ENCODE results near the gene DNAJC25.
"Not testable (repeated sequence)": the region's sequence is repeated elsewhere in the genome, so short reads cannot be mapped to it uniquely, and the experiment has no call there.

DNAJC25 gene

DNA sequence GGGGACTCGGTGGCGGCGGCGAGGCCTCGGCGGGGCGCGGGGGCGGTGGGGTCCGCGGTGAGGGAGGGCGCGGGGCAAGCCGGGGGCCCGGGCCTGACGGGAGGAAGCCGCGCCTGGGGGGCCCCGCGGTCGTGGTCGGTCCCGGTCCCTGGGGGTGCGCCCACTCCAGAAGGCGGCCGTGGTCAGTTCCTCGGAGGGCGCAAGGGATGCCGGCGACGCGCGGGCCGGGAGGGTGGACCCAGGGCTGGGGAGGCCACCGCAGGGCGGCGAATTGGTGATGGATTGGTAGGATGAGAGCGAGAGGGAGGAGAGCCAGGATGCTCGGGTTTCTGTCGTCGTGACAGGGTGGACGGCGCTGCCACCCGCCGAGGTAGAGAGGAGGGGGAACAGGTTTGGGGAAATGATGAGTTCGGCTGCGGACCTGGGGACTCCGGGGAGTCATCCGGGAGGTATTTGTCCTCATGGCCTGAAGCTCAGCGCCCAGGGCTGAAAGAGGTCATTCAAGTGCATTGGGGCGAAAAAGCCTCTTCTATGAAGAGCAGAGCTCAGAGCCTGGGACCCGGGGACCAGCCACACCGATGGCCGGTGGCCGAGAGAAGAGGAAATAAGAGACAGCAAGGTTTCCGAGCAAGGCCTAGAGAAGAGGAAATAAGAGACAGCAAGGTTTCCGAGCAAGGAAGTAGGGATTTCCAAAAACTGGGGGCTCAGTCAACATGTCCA, 30.8 kb downstream of the DNAJC25 start:
- in situ Hi-C loops (cut with HindIII; ENCODE audit: low sequenced_read_pairs): no loop called here
- TF ChIP-seq, protein P1, sequence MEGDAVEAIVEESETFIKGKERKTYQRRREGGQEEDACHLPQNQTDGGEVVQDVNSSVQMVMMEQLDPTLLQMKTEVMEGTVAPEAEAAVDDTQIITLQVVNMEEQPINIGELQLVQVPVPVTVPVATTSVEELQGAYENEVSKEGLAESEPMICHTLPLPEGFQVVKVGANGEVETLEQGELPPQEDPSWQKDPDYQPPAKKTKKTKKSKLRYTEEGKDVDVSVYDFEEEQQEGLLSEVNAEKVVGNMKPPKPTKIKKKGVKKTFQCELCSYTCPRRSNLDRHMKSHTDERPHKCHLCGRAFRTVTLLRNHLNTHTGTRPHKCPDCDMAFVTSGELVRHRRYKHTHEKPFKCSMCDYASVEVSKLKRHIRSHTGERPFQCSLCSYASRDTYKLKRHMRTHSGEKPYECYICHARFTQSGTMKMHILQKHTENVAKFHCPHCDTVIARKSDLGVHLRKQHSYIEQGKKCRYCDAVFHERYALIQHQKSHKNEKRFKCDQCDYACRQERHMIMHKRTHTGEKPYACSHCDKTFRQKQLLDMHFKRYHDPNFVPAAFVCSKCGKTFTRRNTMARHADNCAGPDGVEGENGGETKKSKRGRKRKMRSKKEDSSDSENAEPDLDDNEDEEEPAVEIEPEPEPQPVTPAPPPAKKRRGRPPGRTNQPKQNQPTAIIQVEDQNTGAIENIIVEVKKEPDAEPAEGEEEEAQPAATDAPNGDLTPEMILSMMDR (IDR thresholded peaks at IDR 0.05; ENCODE audit: low read depth, low read length): no peak

DNA sequence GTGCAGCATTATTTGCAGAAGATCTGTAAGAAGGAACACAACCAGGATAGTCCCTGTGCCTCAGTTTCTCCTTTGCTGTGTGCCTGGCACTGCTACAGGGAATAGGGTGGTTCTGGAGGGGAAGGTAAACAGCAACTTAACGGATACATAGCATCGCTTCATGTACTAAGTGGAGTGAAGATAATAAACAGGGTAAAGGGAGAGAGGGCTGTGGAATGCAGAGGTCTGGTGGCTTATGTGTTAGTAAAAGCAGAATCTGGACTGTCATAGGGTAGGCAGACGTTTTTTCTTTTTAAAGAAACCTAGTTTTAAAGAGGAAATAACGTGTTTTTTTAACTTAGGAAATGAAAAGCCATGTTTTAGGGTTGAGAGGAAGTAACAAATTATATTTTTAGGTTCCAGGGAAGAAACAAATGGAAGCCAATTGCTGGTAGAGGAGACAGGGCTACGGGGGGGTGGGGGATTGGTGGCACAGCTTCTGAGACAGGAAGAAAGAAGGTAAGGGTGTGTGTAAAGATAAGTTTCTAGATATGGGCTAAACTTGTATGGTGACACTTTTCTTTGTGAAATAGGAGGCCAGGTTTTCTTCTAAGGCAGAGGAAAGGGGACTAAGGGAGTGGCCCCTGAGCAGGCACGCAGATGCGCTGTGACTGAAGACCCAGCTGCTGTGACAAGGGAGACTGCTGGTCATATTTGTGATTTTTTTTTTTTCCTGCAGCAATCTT, 31.6 kb downstream of the DNAJC25 start:
- TF ChIP-seq, protein P1 (IDR thresholded peaks at IDR 0.05; ENCODE audit: low read depth, low read length): no peak
- DNase-seq (ENCODE audit: low read depth, low spot score): no peak
- H3K4me3 ChIP-seq (ENCODE audit: low read depth, low read length): peak overlapping the region; percentile 75
- in situ Hi-C loops (cut with HindIII; ENCODE audit: low sequenced_read_pairs): no loop called here

More for the DNA sequence above, 30.8 kb downstream of the DNAJC25 start:
- peak overlapping the region; percentile 75 for H3K4me3 ChIP-seq (ENCODE audit: low read depth, low read length)
- peak; percentile 17 for DNase-seq (ENCODE audit: low read depth, low spot score)

- in situ Hi-C loops (cut with HindIII; ENCODE audit: low sequenced_read_pairs): no loop called here
- no peak for DNase-seq (ENCODE audit: low read depth, low spot score)
- no peak overlapping the region for H3K4me3 ChIP-seq (ENCODE audit: low read depth, low read length)
- TF ChIP-seq, protein P1 (IDR thresholded peaks at IDR 0.05; ENCODE audit: low read depth, low read length): no peak
Measured at GRCh38 chr9:111663301-111663823, 32.2 kb downstream of the DNAJC25 start.

GRCh38 chr9:111668026-111668573, 37.0 kb downstream of the DNAJC25 start:
- TF ChIP-seq, protein P1 (IDR thresholded peaks at IDR 0.05; ENCODE audit: low read depth, low read length): no peak
- no peak overlapping the region for H3K4me3 ChIP-seq (ENCODE audit: low read depth, low read length)
- no peak for DNase-seq (ENCODE audit: low read depth, low spot score)
- in situ Hi-C loops (cut with HindIII; ENCODE audit: low sequenced_read_pairs): no loop called here

- in situ Hi-C loops (cut with HindIII; ENCODE audit: low sequenced_read_pairs); H3K4me3 ChIP-seq (ENCODE audit: low read depth, low read length); DNase-seq (ENCODE audit: low read depth, low spot score): not testable (repeated sequence)
Measured at GRCh38 chr9:111668601-111669000, 37.5 kb downstream of the DNAJC25 start.

DNA sequence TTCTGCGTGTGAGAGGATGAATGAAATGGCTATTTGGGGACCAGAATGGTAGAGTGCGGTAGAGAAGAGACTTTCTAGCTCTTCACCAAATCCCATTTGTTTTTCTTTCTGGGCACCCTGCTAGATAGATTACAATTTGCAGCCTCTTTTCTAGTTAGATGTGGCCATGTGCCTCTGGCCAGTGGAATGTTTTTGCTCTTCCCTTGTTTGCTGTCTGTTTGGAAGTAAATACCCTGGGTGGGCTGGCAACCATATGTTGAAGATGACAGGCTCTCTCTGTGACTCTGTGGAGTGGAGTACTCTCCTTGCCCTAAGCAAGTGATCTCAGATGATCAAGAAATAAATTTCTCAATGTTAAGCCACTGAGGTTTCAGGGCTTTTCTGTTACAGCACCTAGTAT, 43.2 kb downstream of the DNAJC25 start:
- TF ChIP-seq, protein P1 (IDR thresholded peaks at IDR 0.05; ENCODE audit: low read depth, low read length): no peak
- DNase-seq (ENCODE audit: low read depth, low spot score): no peak
- in situ Hi-C loops (cut with HindIII; ENCODE audit: low sequenced_read_pairs): no loop called here
- no peak overlapping the region for H3K4me3 ChIP-seq (ENCODE audit: low read depth, low read length)

GRCh38 chr9:111676116-111676515, 45.0 kb downstream of the DNAJC25 start:
- H3K4me3 ChIP-seq (ENCODE audit: low read depth, low read length): no peak overlapping the region
- TF ChIP-seq, protein P1 (IDR thresholded peaks at IDR 0.05; ENCODE audit: low read depth, low read length): no peak
- no peak for DNase-seq (ENCODE audit: low read depth, low spot score)
- in situ Hi-C loops (cut with HindIII; ENCODE audit: low sequenced_read_pairs): no loop called here

Data from astrocyte of the spinal cord (primary cell).